HG03097 (cell line): ENCODE data around the gene TMEM208.

ENCODE experiments used
- ATAC-seq: cut with Tn5 transposase; IDR thresholded peaks from one replicate; pipeline ENCODE4 v1.9.1; 2021; ENCODE audit not compliant: unreplicated experiment, low FRiP score

TMEM208 gene

DNA sequence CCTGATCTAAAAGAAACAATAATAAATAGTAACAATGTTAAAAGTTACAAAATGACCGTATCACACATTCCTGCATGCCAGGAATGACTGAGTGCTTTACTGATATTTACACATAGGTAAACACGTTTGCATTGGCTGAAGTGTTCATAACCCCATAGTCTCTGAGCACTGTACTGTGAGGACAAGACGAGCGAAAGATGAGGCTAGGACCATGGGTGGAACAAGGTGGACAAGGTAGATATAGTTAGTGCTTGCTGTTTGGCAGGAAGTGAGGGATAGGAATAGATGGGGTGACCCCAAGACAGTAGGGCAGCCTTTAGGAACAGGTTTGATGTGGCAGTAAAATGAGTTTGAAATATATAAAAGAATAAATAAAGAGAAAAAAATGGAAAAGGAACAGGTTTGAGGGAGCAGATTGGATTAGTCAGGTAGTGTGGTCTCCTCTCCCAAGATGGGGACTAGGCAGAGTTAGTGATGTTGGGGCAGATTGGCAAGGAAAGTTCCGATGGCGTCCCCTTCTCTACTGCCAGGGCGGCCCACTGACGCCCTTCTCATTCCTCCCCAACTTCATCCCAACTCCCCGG lies 35.4 kb upstream of the TMEM208 start:
- no peak for ATAC-seq

DNA sequence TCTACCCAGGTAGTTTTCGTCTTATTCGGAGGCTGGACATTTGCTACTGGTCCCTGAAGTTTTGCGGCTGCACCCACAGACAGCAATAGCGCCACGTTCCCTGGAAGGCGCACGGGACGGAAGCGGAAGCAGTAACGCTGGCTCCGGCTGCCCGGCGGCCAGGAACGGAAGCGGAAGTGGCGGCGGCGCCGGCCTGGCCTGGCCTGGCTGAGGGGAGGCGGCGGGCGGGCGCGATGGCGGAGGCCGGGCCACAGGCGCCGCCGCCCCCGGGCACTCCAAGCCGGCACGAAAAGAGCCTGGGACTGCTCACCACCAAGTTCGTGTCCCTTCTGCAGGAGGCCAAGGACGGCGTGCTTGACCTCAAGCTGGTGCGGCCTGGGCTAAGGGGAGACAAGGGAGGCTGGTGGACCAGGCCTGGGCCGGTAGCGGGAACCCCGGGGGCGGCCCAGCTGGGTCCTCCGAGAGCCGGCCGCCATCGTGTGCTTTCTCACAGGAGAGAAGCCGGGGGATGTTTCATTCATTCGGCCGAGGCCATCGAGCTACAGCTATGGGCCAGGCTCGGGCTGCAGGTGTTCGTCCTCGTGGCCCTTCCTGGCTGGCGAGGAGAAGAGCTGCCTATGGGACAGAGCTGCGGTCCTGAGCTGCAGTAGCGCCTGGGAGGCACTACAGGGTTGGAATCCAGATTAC lies 34.8 kb upstream of the TMEM208 start, which contains the start of gene E2F4:
Gene E2F4 (plus strand): TSS at position 161 of the 687 bp plus-strand sequence. CDS start 73 bp downstream, at position 234.
- ATAC-seq: peak; percentile 55

DNA sequence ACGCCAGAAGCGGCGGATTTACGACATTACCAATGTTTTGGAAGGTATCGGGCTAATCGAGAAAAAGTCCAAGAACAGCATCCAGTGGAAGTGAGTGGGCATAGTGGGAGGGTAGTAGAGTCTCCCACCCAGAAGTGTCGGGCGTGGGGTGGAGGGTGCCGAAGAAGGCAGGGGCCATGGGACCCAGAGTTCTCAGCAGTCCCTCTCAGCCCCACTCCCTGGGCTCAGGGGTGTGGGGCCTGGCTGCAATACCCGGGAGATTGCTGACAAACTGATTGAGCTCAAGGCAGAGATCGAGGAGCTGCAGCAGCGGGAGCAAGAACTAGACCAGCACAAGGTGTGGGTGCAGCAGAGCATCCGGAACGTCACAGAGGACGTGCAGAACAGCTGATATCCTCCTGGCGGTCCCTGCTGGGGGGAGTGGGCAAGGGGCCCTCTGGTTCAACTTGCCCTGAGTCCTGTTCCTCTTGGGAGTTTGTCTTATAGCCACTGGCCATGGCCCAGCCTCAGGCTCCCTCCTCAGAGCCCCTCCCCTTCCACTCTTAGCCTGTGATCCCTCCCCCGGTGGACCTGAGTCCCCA lies 34.1 kb upstream of the TMEM208 start:
- no peak for ATAC-seq

DNA sequence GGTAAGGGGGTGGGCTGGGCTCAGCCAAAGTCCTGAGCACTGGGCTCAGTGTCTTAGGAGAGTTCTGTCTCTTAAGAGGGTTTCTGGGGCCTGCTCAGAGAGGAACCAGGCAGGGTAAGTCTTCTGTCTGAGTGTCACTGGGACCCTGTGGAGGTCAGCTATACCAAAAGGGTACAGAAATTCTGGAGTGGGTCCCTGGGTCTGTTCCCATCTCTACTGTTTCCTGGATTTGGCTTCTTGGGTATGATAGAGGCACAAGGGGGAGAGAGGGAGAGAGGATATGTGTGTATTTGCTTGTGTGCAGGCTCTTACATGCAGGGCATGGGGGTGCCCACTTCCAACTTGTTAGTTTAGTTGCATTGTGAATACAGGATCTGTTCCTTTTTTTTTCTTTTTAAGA lies 33.4 kb upstream of the TMEM208 start:
- no peak for ATAC-seq

DNA sequence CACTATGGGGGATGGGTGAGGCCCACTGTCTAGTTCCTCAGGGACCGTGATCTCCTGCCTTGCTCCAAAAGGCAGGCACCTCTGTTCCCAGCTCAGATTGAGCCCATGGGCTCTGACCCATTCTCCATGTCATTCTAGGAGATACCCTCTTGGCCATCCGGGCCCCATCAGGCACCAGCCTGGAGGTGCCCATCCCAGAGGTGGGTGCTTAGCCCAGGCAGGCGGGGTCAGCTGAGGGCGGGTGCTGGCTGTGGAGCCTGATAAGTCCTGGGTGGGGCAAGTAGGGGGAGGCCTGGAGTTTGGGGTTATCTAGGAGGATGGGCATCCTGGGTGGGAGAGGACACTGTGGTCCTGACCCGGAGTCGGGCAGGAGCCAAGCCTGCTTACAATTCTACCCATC lies 32.7 kb upstream of the TMEM208 start:
- ATAC-seq: no peak

DNA sequence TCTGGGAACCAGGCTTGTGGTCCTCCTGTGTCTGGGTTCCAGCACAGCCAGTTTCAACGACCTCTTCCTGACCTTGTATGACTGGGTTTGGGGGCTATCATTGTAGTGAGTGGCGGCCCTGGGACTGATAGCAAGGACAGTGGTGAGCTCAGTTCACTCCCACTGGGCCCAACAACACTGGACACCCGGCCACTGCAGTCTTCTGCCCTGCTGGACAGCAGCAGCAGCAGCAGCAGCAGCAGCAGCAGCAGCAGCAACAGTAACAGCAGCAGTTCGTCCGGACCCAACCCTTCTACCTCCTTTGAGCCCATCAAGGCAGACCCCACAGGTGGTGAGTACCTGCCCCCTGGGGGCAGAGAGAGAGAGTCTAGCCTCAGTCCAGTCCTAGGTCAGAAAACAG lies 31.3 kb upstream of the TMEM208 start:
- ATAC-seq: no peak

DNA sequence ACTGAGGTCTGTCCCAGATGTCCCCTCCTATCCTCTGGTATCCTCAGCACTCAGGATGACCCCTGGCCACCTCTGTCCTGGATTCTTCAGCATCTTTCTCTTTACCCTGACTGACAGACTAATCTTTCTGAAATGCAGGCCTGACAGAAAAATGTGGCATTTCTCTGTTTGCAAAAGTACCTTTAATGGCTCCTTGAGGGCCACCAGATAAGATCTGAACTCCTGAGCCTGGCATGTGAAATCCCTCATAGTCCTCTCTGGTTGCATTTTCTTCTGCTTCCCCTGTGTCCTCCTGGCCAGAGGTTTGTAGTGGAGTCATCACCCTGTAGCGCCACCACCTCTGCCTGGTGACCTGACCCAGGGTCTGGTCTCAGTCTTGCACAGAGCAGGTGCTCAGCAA lies 30.0 kb upstream of the TMEM208 start:
- ATAC-seq: no peak

DNA sequence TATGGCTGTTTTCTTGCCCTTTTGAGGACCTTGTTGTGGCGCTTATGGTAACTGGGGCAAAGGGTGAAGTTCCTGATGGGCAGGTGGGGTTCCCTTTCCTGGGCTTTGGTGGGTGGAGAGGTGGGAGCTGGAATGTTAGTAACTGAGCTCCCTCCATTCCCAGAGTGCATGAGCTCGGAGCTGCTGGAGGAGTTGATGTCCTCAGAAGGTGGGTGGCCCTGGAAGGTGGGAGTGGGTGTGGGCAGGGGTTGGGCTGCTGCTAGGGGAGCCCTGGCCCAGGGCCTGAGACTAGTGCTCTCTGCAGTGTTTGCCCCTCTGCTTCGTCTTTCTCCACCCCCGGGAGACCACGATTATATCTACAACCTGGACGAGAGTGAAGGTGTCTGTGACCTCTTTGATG lies 29.2 kb upstream of the TMEM208 start:
- no peak for ATAC-seq

DNA sequence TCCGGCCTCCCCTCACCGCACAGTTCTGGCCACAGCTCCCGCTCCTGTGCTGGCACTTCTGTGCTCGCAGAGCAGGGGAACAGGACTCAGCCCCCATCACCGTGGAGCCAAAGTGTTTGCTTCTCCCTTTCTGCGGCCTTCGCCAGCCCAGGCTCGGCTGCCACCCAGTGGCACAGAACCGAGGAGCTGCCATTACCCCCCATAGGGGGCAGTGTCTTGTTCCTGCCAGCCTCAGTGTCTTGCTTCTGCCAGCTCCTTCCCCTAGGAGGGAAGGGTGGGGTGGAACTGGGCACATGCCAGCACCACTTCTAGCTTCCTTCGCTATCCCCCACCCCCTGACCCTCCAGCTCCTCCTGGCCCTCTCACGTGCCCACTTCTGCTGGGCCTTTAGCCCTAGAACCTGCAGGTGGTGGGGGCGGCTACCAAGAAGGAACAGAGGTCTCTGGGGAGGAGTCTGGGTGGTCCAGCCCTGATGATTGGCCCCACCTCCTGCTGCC lies 28.6 kb upstream of the TMEM208 start:
- no peak for ATAC-seq

DNA sequence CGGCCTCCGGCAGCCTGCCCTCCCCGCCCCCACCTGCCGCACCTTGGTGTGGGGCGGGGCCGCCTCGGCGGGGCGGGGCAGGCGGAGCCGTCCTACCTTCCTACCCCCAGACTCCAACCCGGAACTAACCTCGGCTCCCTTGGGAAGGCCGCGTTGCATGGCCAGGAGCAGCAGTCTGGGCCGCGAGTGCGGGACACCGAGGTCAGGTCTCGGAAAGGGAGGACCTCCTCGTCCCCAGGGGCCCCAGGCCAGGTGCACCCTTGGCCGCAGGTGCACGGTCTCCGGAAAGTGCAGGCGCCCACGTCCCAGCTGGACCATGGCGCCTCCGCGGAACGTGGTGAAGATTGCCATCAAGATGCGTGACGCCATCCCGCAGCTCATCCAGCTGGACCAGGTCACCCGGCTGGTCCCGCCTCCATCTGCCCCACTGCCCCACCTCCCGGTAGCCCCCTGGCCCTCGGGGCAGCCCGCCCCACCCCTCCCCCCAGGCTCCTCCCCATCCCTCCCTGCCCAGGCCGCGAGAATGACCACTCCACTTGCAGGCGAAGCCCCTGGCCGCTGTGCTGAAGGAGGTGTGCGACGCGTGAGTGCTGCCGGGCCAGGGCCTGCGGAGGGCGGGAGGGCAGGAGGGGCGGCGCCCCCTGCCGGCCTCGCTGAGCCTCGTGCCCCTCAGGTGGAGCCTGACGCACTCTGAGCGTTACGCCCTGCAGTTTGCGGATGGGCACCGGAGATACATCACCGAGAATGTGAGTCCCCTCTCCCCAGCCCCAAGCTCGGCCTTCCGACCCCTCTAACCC lies 27.7 kb upstream of the TMEM208 start, which contains the start of gene ELMO3:
Gene ELMO3 (plus strand): TSS at position 121 of the 797 bp plus-strand sequence. CDS start 196 bp downstream, at position 317.
- no peak for ATAC-seq

DNA sequence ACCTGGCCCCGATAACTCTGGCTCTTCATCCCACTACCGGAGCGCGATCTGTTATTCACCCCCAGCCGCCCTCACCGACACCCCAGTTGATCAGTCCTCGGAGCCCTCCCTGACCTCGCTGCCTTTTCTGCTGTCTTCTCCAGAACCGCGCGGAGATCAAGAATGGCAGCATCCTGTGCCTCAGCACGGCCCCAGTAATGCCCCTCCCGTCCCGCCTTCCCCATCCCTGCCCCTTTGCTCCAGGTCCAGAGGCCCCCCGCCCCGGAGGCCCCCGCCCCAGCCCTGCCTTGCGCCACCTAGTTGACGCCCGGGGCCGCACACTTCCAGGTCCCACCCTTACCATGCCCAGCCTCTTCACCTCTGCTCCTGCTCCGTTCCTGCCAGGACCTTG lies 27.1 kb upstream of the TMEM208 start:
- no peak for ATAC-seq

DNA sequence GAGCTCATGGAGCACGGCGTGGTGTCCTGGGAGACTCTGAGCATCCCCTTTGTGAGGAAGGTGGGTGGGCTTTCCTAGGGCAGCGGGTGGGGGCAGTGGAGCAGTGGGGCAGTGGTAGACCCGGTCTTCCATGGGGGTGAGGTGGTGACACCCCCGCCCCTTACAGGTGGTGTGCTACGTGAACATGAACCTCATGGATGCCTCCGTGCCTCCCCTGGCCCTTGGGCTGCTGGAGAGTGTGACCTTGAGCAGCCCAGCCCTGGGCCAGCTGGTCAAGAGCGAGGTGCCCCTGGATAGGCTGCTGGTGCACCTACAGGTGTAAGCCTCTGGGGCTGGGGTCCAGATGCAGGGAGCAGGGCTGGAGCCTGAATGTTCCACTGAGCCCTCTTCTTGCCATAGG lies 26.4 kb upstream of the TMEM208 start:
- ATAC-seq: no peak

DNA sequence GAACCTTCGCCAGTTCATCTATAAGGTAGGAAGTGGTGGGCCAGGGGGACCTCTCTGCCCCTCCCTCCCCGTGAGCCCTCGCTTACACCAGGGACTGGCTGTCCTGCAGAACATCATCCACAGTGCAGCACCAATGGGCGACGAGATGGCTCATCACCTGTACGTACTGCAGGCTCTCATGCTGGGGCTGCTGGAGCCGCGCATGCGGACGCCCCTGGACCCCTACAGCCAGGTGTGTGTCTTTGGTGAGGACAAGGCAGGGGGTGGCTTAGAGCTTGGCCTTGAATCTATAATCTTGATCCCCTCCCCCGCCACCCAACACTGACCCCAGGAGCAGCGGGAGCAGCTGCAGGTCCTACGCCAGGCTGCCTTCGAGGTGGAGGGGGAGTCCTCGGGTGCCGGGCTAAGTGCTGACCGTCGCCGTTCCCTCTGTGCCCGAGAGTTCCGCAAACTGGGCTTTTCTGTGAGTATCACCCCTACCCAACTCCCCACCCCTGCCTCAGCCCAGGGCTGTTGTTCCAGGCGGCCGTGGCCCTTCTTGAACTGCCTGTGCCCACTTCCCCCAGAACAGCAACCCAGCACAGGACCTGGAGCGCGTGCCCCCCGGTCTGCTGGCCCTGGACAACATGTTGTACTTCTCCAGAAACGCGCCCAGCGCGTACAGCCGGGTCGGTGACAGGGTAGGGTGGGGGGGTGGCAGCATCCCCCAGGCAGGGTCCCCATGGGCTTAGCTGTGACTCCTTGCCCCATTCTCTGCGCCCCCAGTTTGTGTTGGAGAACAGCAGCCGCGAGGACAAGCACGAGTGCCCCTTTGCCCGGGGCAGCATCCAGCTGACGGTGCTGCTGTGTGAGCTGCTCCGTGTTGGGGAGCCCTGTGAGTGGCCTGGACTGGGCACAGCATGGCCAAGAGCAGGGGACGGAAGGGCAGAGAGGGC lies 25.3 kb upstream of the TMEM208 start:
- no peak for ATAC-seq

DNA sequence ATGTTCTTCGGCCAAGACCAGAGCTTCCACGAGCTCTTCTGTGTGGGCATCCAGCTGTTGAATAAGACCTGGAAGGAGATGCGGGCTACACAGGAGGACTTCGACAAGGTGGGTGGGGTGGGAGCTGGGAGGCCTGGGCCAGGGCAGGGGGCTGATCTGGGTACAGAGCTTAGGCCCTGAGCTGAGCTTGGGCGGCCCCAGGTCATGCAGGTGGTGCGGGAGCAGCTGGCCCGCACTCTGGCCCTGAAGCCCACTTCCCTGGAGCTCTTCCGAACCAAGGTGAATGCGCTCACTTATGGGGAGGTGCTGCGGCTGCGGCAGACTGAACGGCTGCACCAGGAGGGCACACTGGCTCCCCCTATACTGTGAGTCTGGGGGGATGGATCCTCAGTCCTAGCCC lies 24.5 kb upstream of the TMEM208 start:
- ATAC-seq: no peak

DNA sequence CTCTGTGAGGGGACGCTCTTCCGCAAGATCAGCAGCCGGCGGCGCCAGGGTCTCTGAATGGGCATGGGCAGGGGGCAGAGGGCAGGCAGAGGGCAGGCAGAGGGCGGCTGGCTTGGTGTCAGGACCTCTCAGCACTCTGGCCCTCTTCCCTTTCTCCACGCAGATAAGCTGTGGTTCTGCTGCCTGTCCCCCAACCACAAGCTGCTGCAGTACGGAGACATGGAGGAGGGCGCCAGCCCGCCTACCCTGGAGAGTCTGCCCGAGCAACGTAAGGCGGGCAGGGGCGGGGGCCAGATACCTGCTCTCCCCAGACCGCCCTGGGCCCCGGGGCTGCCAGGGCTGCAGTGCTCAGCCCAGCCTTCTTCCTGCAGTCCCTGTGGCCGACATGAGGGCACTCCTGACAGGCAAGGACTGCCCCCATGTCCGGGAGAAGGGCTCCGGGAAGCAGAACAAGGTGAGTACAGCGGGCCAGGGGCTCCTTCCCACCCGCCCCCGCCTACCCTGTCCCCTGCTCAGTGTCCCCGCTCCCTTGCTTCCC lies 23.9 kb upstream of the TMEM208 start:
- ATAC-seq: no peak

DNA sequence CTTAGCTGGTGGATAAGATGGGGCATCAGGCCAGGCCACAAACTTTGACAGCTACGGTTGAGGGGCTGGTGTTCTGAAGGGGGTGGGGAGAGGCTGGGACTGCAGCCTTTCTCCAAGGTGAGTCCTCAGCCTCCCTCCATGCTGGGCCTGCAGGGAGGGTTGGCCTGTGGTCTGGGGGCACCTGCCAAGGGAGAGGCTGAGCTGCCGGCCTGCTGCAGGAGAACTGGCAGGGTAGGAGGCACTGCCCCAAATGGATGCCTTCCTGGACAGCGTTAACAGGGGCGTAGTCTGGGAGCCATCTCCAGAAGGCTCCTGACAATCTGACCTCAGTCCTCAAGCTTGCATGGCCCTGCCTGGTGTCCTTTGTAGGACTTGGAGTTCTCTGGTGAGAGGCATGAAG lies 22.9 kb upstream of the TMEM208 start:
- ATAC-seq: no peak

DNA sequence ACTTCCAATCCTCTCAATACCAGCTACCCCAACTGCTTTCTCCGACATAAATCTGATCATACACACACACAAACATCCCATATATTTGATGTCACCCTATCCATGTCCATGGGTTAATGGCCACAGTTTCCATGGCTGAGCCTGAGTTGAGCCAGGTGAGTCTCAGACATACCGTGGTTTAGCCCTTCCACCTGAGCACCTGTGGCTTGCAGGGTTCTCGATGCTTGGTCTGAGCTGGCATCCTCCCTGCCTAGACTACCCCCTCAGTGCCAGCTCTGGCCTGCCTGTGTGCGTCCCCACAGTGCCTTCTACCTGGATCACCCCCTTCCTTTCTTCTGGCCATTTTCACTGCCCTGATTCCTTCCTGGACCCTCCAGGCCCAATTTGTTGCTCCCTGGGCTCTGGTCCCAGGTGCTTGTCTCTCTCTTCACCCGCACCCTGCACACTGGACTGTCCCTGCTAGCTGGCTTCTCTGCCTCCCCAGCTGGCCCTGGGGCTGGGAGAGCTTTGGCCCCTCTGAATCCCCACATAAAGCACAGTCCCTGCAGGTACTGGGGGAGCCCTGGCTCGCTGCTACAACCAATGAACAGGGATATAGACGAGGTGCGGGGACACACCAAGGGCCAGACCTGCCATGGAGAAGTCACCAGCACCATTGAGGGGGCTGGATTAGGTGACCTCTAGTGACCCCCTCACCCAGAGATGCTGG lies 20.6 kb upstream of the TMEM208 start:
- ATAC-seq: no peak

DNA sequence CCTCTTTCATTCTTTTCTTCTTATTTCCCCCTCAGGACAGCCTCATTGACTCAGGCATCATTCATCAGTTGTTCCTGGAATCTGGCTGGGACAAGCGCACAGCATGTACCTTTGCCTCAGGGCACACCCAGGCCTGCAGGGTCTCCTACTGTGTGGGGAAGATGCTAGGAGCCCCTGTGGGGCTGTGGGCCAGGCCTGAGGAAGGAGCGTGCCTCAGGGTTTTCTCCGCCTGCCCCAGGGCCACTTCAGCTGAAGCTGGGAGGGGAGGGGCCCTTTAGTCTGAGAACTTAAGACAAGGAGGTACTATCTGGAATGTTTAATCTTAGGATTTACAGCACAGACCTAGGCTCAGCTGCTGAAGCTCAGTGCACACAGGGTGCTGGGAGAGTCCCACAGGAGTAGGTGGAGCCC lies 20.1 kb upstream of the TMEM208 start:
- ATAC-seq: no peak
